ENCODE measurements around the gene GFOD1.

DNA sequence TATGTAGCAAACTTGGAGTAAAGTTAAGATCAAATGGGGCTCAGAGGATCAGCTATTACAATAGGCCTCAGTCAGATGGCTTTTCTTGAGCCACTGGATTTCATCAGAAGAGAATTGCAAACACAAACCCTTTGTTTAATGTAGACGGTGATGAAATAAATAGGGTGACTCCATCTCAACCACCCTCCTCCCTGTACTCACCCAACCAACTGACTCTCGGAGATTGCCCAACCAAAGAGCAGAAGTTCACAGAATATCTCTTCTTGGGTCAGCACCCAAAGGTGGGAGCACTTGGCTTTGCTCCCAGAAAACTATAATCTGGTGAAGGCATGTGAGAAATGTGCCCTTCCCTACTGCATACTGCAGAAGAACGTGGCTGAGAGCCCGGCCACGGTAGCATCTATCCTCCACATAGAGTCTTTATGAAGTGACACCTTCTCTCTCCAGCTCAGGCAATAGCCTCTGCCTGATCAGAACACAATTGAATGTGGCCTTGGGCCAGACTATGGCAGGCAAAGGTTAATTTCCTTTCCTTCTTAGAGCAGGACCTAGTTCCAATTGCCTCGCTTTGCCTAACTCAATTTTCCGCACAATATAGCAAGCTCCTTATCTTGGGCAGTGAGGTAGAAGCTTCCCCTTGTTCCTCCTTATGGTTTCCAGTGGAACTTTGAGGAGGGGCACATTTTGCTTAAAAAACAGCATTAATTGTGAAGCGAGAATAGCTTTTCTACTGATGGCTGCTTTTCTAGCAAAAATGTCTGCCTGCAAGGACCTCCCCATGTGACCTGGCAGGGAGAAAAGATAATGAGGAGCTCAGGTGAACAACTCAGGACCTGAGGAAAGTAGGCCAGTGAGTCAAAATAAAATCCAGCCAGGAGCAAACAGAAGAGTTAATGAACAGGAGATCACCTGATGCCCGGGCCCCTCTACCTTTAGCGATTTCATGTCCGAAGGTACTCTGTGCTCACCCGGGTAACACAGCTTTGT lies 79.4 kb downstream of the GFOD1 start:
- TF ChIP-seq POLR2AphosphoS5 (IDR thresholded peaks at IDR 0.05; ENCODE audit: low read depth, low read length) (no peak), TAF1 (IDR thresholded peaks at IDR 0.05; ENCODE audit: borderline replicate concordance, low read depth, low read length) (no peak), POLR2A (IDR thresholded peaks at IDR 0.05; ENCODE audit: low read depth, low read length) (no peak)

All from GM12892 (cell line).